MCF 10A (cell line): ENCODE data around the gene TNS2. TPM values are rescaled to one million over a fixed set of nuclear protein-coding genes. Genes with fewer than 3 reads are reported as not detected.

ENCODE experiments used
- BruUV-seq: library from RNA; stranded (reverse); fragments of 400-500 nt; replicated peaks from 2 replicates; lab custom pipeline; 2021; lab: Mats Ljungman, UMichigan
- CTCF ChIA-PET: fragments of 300-600 bp; sonication (Branson Sonifier 250); formaldehyde crosslinking; extraction: SDS; loops from one replicate; lab custom pipeline; 2021; ENCODE audit warnings: antibody characterized with exemption, inconsistent platforms; lab: Yijun Ruan, JAX
- POLR2A ChIA-PET: fragments of 300-600, 350-650 bp; sonication (Branson Sonifier 250); formaldehyde crosslinking; extraction: SDS; loops from one replicate; lab custom pipeline; 2020; ENCODE audit warnings: antibody characterized with exemption, inconsistent platforms; lab: Yijun Ruan, JAX
- DNase-seq: peaks from one replicate; pipeline ENCODE4 v3.0.0-alpha.2; 2018; ENCODE audit not compliant: unreplicated experiment
- H3K27ac Mint-ChIP-seq: one replicate; pipeline ENCODE4 v1.8.0; 2022; ENCODE audit warnings: mild to moderate bottlenecking, low read depth, mixed read lengths; ENCODE audit not compliant: unreplicated experiment
- H3K27me3 Mint-ChIP-seq: one replicate; pipeline ENCODE4 v1.8.0; 2022; ENCODE audit warnings: mixed read lengths; ENCODE audit not compliant: insufficient read depth, unreplicated experiment
- H3K36me3 Mint-ChIP-seq: one replicate; pipeline ENCODE4 v1.8.0; 2022; ENCODE audit warnings: mild to moderate bottlenecking, moderate library complexity, mixed read lengths; ENCODE audit not compliant: insufficient read depth, unreplicated experiment
- H3K4me1 Mint-ChIP-seq: one replicate; pipeline ENCODE4 v1.8.0; 2022; ENCODE audit warnings: mixed read lengths; ENCODE audit not compliant: insufficient read depth, unreplicated experiment
- H3K4me3 Mint-ChIP-seq: one replicate; pipeline ENCODE4 v1.8.0; 2022; ENCODE audit warnings: mild to moderate bottlenecking, moderate library complexity, mixed read lengths; ENCODE audit not compliant: unreplicated experiment
- H3K9me3 Mint-ChIP-seq: one replicate; pipeline ENCODE4 v1.8.0; 2022; ENCODE audit warnings: mixed read lengths; ENCODE audit not compliant: unreplicated experiment
- CTCF ChIP-seq: fragments of 200-600 bp; IDR thresholded peaks from one replicate; pipeline ENCODE4 v1.8.0; 2022; ENCODE audit warnings: antibody characterized with exemption, mild to moderate bottlenecking; ENCODE audit not compliant: unreplicated experiment
- intact Hi-C: fragments of 100-400 bp; cut with micrococcal nuclease; formaldehyde crosslinking; loops from 2 replicates; pipeline ENCODE4 v1.14.1; 2022
- total RNA-seq: library from RNA; stranded (reverse); gene quantifications from 2 replicates; pipeline ENCODE4 v1.2.3, GENCODE V29; 2022

TNS2 gene
- total RNA-seq, 1 experiment from 2014 or later = 22.3 TPM

GRCh38 chr12:53050426-53051057 lies 677 bp downstream of the TNS2 start:
- H3K9me3 Mint-ChIP-seq = no peaks in the 10 kb centered on the region
- H3K36me3 Mint-ChIP-seq = peaks cover 13% of the 10 kb centered on the region
- ChIA-PET POLR2A (interaction anchor here (0.8 to 4.8 kb wide), 9 partner anchors 15 to 166 kb away, joined by 3 to 34 read pairs (median 3); partner anchors contain the start of genes EIF4B, IGFBP6, KRT18 and SPRYD3), CTCF (interaction anchor here (0.6 kb wide), 1 partner anchor 217 kb away, joined by 3 read pairs; no protein-coding TSS in a partner anchor)
- peaks cover 48% of the 10 kb centered on the region for H3K4me1 Mint-ChIP-seq
- DNase-seq = no peak
- peak overlapping the region; percentile 59 for H3K27ac Mint-ChIP-seq
- no peaks in the 10 kb centered on the region for H3K27me3 Mint-ChIP-seq
- TF ChIP-seq CTCF = no peak
- intact Hi-C loops = no loop called here
- no TSS peak for BruUV-seq
- peak overlapping the region; percentile 80 for H3K4me3 Mint-ChIP-seq

- Mint-ChIP-seq H3K27me3 (no peaks in the 10 kb centered on the region), H3K36me3 (peaks cover 13% of the 10 kb centered on the region), H3K4me3 (peak overlapping the region; percentile 80), H3K27ac (peak overlapping the region; percentile 59), H3K9me3 (no peaks in the 10 kb centered on the region), H3K4me1 (peaks cover 48% of the 10 kb centered on the region)
- ChIA-PET CTCF (interaction anchor here (0.5 to 1.4 kb wide), 3 partner anchors 13 to 56 kb away, joined by 4 to 10 read pairs (median 5); no protein-coding TSS in a partner anchor), POLR2A (interaction anchor here (0.6 to 1.6 kb wide), 11 partner anchors 14 to 846 kb away, joined by 3 to 8 read pairs (median 3); partner anchors contain the start of genes EIF4B, IGFBP6, KRT18 and SPRYD3)
- DNase-seq = peak; percentile 71
- no peak for TF ChIP-seq CTCF
- no TSS peak for BruUV-seq
- intact Hi-C loops = no loop called here
These were observed 1.4 kb downstream of the TNS2 start for GRCh38 chr12:53051058-53051880.

- no peaks in the 10 kb centered on the region for H3K9me3 Mint-ChIP-seq
- CTCF ChIA-PET = interaction anchor here (1.1 to 1.4 kb wide), 2 partner anchors 13 to 14 kb away, joined by 4 to 10 read pairs; no protein-coding TSS in a partner anchor
- TF ChIP-seq CTCF = no peak
- intact Hi-C loops = no loop called here
- POLR2A ChIA-PET = interaction anchor here (0.6 to 1.5 kb wide), 6 partner anchors 27 to 846 kb away, joined by 3 to 7 read pairs (median 3); partner anchors contain the start of genes EIF4B, KRT18 and SPRYD3
- no TSS peak for BruUV-seq
- peak overlapping the region; percentile 80 for H3K4me3 Mint-ChIP-seq
- no peak for DNase-seq
- H3K27ac Mint-ChIP-seq = peak overlapping the region; percentile 59
- H3K27me3 Mint-ChIP-seq = no peaks in the 10 kb centered on the region
- peaks cover 43% of the 10 kb centered on the region for H3K4me1 Mint-ChIP-seq
- peaks cover 13% of the 10 kb centered on the region for H3K36me3 Mint-ChIP-seq
These were observed 2.1 kb downstream of the TNS2 start for GRCh38 chr12:53051881-53052412.
